ENCODE results near the gene APOBEC3A. TPM values are rescaled to one million over a fixed set of nuclear protein-coding genes. Genes with fewer than 3 reads are reported as not detected.

The APOBEC3A gene
- polyA plus RNA-seq, 1 of the 3 experiments (the other 2 are of a cell fraction), result not detected

GRCh38 chr22:38953577-38954413, 3.6 kb upstream of the APOBEC3A start:
- POLR2A ChIA-PET, result no interaction called here
- no peaks in the 10 kb centered on the region for H3F3A ChIP-seq (replicated peaks; ENCODE audit: insufficient read depth)
- H3K9me2 ChIP-seq, result no peaks in the 10 kb centered on the region
- no peak overlapping the region for H3K4me2 ChIP-seq
- no peaks in the 10 kb centered on the region for H3K79me2 ChIP-seq (ENCODE audit: insufficient read depth)
- DNase-seq, result no peak
- no peak overlapping the region for H3K4me3 ChIP-seq (ENCODE audit: low read depth in 2 of 2, low read length in 1 of 2)
- no peak for TF ChIP-seq NFIC (IDR thresholded peaks at IDR 0.05; ENCODE audit: borderline replicate concordance)
- no peak for TF ChIP-seq RCOR1 (IDR thresholded peaks at IDR 0.05; ENCODE audit: low read length)
- TF ChIP-seq TCF12 (IDR thresholded peaks at IDR 0.05), result no peak
- TF ChIP-seq USF2 (IDR thresholded peaks at IDR 0.05; ENCODE audit: borderline replicate concordance, low read depth, low read length), result no peak
- TF ChIP-seq FOSL2 (IDR thresholded peaks at IDR 0.05; ENCODE audit: borderline replicate concordance, low read depth), result no peak
- TF ChIP-seq POLR2AphosphoS5 (IDR thresholded peaks at IDR 0.05; ENCODE audit: low read depth, low read length), result no peak
- TF ChIP-seq GATA2 (CRISPR knock-in tag; IDR thresholded peaks at IDR 0.05), result no peak
- TF ChIP-seq JUND (IDR thresholded peaks at IDR 0.05), result no peak
- no peak for TF ChIP-seq FOXM1 (IDR thresholded peaks at IDR 0.05; ENCODE audit: low read depth)
- TF ChIP-seq YY1 (IDR thresholded peaks at IDR 0.05; ENCODE audit: low read depth), result no peak
- no peak for TF ChIP-seq EP300 (IDR thresholded peaks at IDR 0.05; ENCODE audit: borderline replicate concordance in 1 of 2, low read depth in 1 of 2, low read length in 1 of 2)
- TF ChIP-seq TEAD4 (IDR thresholded peaks at IDR 0.05; ENCODE audit: borderline replicate concordance, insufficient read depth), result no peak
- no peak for TF ChIP-seq ZBTB33 (IDR thresholded peaks at IDR 0.05; ENCODE audit: borderline replicate concordance, low read depth)
- no peak for TF ChIP-seq MXI1 (IDR thresholded peaks at IDR 0.05; ENCODE audit: low read depth, low read length)
- no peaks in the 10 kb centered on the region for H3K27me3 ChIP-seq (ENCODE audit: insufficient read depth)
- no peaks in the 10 kb centered on the region for H3K4me1 ChIP-seq (ENCODE audit: control insufficient read depth in 1 of 2, insufficient read depth in 2 of 2, low read depth in 1 of 2, low read length in 1 of 2)
- 42% methylated on average over 6 of the region's 15 CpGs for WGBS (ENCODE audit: low lambda C conversion rate)
- no peaks in the 10 kb centered on the region for H3K9me3 ChIP-seq
- H3K36me3 ChIP-seq (replicated peaks in 1 of 2; ENCODE audit: control insufficient read depth in 1 of 2, insufficient read depth in 2 of 2, low read length in 1 of 2), result no peaks in the 10 kb centered on the region
- H3K27ac ChIP-seq (ENCODE audit: low read depth in 2 of 2, low read length in 1 of 2), result no peak overlapping the region
- CTCF ChIA-PET, result interaction anchor here (1.0 kb wide), 1 partner anchor 52 kb away, joined by 3 read pairs; no protein-coding TSS in a partner anchor
- H4K20me1 ChIP-seq (ENCODE audit: insufficient read depth), result no peaks in the 10 kb centered on the region
- no peak overlapping the region for H3K9ac ChIP-seq
- no peak overlapping the region for H2AFZ ChIP-seq (ENCODE audit: low read depth)

GRCh38 chr22:38954414-38955043, 2.9 kb upstream of the APOBEC3A start:
- no peaks in the 10 kb centered on the region for H3K27me3 ChIP-seq (ENCODE audit: insufficient read depth)
- H2AFZ ChIP-seq (ENCODE audit: low read depth), result no peak overlapping the region
- ChIA-PET CTCF (interaction anchor here (1.0 kb wide), 1 partner anchor 53 kb away, joined by 3 read pairs; no protein-coding TSS in a partner anchor), POLR2A (no interaction called here)
- H3K9me3 ChIP-seq, result no peaks in the 10 kb centered on the region
- H3K9ac ChIP-seq, result no peak overlapping the region
- no peaks in the 10 kb centered on the region for H3K4me1 ChIP-seq (ENCODE audit: control insufficient read depth in 1 of 2, insufficient read depth in 2 of 2, low read depth in 1 of 2, low read length in 1 of 2)
- 49% methylated on average over 3 of the region's 13 CpGs for WGBS (ENCODE audit: low lambda C conversion rate)
- no peak overlapping the region for H3K27ac ChIP-seq (ENCODE audit: low read depth in 2 of 2, low read length in 1 of 2)
- no peak for DNase-seq
- H3F3A ChIP-seq (replicated peaks; ENCODE audit: insufficient read depth), result no peaks in the 10 kb centered on the region
- H3K79me2 ChIP-seq (ENCODE audit: insufficient read depth), result no peaks in the 10 kb centered on the region
- no peaks in the 10 kb centered on the region for H4K20me1 ChIP-seq (ENCODE audit: insufficient read depth)
- H3K4me2 ChIP-seq, result no peak overlapping the region
- H3K4me3 ChIP-seq (ENCODE audit: low read depth in 2 of 2, low read length in 1 of 2), result no peak overlapping the region
- no peaks in the 10 kb centered on the region for H3K36me3 ChIP-seq (replicated peaks in 1 of 2; ENCODE audit: control insufficient read depth in 1 of 2, insufficient read depth in 2 of 2, low read length in 1 of 2)
- H3K9me2 ChIP-seq, result no peaks in the 10 kb centered on the region
- no peak for TF ChIP-seq ZBTB33 (IDR thresholded peaks at IDR 0.05; ENCODE audit: borderline replicate concordance, low read depth)
- no peak for TF ChIP-seq CTCF (IDR thresholded peaks at IDR 0.05)
- no peak for TF ChIP-seq CHD2 (IDR thresholded peaks at IDR 0.05; ENCODE audit: low read length, partially characterized antibody)
- no peak for TF ChIP-seq PBX3 (IDR thresholded peaks at IDR 0.05)
- no peak for TF ChIP-seq TEAD4 (IDR thresholded peaks at IDR 0.05; ENCODE audit: borderline replicate concordance, insufficient read depth)
- TF ChIP-seq EZH2phosphoT487 (IDR thresholded peaks at IDR 0.05; ENCODE audit: borderline replicate concordance, low read depth), result no peak
- TF ChIP-seq MXI1 (IDR thresholded peaks at IDR 0.05; ENCODE audit: low read depth, low read length), result no peak
